OCI-LY3 (cell line): ENCODE measurements around the gene PPP2R5E.

Source experiments
- H2AFZ ChIP-seq: fragments of 200-600, 300-600 bp; shearing (Covaris generic); 2 replicates; pipeline ENCODE4 v1.6.0; 2014; ENCODE audit warnings: antibody characterized with exemption, low read depth, low read length
- H3K27ac ChIP-seq: fragments of 200-600, 300-600 bp; sonication (generic); 2 replicates; pipeline ENCODE4 v1.5.1; 2014; ENCODE audit warnings: mild to moderate bottlenecking, low read length, moderate library complexity, mixed read lengths
- H3K27me3 ChIP-seq: fragments of 200-600, 300-600 bp; sonication (generic); 2 replicates; pipeline ENCODE4 v1.6.1; 2014; ENCODE audit warnings: low read depth, low read length, mixed read lengths
- H3K36me3 ChIP-seq: fragments of 200-600, 300-600 bp; sonication (generic); replicated peaks from 2 replicates; pipeline ENCODE3; 2014; ENCODE audit warnings: low read depth, low read length, mixed read lengths
- H3K4me1 ChIP-seq: fragments of 300-600, 200-600 bp; sonication (generic); 2 replicates; pipeline ENCODE4 v1.6.1; 2014; ENCODE audit warnings: low read length, mixed read lengths
- H3K4me2 ChIP-seq: fragments of 200-600, 300-600 bp; sonication (generic); 2 replicates; pipeline ENCODE4 v1.6.1; 2014; ENCODE audit warnings: low read length, mixed read lengths
- H3K4me3 ChIP-seq: fragments of 300-600, 200-600 bp; sonication (generic); 2 replicates; pipeline ENCODE4 v1.5.1; 2014; ENCODE audit warnings: antibody characterized with exemption, mild to moderate bottlenecking, low read length, moderate library complexity
- H3K79me2 ChIP-seq: fragments of 300-600, 200-600 bp; shearing (Covaris generic); 2 replicates; pipeline ENCODE4 v1.6.1; 2014; ENCODE audit warnings: mild to moderate bottlenecking, low read length, mixed read lengths
- H3K9ac ChIP-seq: fragments of 300-600, 200-600 bp; shearing (Covaris generic); 2 replicates; pipeline ENCODE4 v1.6.0; 2014; ENCODE audit warnings: mild to moderate bottlenecking, low read length, moderate library complexity
- H3K9me3 ChIP-seq: fragments of 200-600, 300-600 bp; shearing (Covaris generic); 2 replicates; pipeline ENCODE4 v1.6.1; 2014; ENCODE audit warnings: low read length, mixed read lengths; ENCODE audit not compliant: insufficient read depth
- H4K20me1 ChIP-seq: fragments of 200-600, 300-600 bp; sonication (generic); 2 replicates; pipeline ENCODE4 v1.6.1; 2016; ENCODE audit warnings: low read length, mixed read lengths; ENCODE audit not compliant: insufficient read depth
- EZH2phosphoT487 ChIP-seq: fragments of 200-600 bp; shearing (Covaris generic); IDR thresholded peaks from 2 replicates; pipeline ENCODE4 v1.6.1; 2018; ENCODE audit warnings: antibody characterized with exemption, mixed run types, low read depth
- TF ChIP-seq, protein P1 (sequence below): fragments of 200-600, 300-600 bp; sonication (generic); IDR thresholded peaks from 2 replicates; pipeline ENCODE4 v1.5.1; 2014; ENCODE audit warnings: antibody characterized with exemption, low read length, low read depth

PPP2R5E gene

DNA sequence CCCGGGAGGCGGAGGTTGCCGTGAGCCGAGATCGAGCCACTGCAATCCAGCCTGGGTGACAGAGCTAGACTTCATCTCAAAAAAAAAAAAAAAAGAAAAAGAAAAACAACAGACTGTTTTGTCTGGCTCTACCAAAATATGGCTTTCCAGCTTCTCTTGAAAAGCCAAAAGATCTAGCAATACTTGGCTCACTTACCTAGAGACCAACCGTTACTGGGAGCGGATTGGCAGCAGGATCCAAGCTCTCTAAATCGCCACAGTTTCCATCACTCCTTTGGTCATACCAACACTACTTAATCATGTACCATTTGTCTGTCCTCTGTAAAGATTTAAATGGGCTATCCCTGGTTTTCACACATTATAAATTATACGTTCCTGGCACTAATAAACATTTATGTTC, 136.8 kb downstream of the PPP2R5E start:
- H3K36me3 ChIP-seq: peaks cover 3% of the 10 kb centered on the region
- no peak overlapping the region for H3K4me2 ChIP-seq
- H3K4me3 ChIP-seq: no peak overlapping the region
- no peaks in the 10 kb centered on the region for H3K27me3 ChIP-seq
- peaks cover 17% of the 10 kb centered on the region; the same call in 1 of the 2 replicates for H4K20me1 ChIP-seq
- H3K79me2 ChIP-seq: no peaks in the 10 kb centered on the region
- no peaks in the 10 kb centered on the region for H3K4me1 ChIP-seq
- TF ChIP-seq, protein P1, sequence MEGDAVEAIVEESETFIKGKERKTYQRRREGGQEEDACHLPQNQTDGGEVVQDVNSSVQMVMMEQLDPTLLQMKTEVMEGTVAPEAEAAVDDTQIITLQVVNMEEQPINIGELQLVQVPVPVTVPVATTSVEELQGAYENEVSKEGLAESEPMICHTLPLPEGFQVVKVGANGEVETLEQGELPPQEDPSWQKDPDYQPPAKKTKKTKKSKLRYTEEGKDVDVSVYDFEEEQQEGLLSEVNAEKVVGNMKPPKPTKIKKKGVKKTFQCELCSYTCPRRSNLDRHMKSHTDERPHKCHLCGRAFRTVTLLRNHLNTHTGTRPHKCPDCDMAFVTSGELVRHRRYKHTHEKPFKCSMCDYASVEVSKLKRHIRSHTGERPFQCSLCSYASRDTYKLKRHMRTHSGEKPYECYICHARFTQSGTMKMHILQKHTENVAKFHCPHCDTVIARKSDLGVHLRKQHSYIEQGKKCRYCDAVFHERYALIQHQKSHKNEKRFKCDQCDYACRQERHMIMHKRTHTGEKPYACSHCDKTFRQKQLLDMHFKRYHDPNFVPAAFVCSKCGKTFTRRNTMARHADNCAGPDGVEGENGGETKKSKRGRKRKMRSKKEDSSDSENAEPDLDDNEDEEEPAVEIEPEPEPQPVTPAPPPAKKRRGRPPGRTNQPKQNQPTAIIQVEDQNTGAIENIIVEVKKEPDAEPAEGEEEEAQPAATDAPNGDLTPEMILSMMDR: no peak
- no peak for TF ChIP-seq EZH2phosphoT487
- no peak overlapping the region for H3K9ac ChIP-seq
- H3K27ac ChIP-seq: no peak overlapping the region
- no peak overlapping the region for H2AFZ ChIP-seq
- H3K9me3 ChIP-seq: no peaks in the 10 kb centered on the region

GRCh38 chr14:63405715-63406114, 137.5 kb downstream of the PPP2R5E start:
- Histone ChIP-seq H3K36me3 (peaks cover 3% of the 10 kb centered on the region), H3K27me3 (no peaks in the 10 kb centered on the region), H2AFZ (no peak overlapping the region), H3K4me2 (no peak overlapping the region), H3K9me3 (no peaks in the 10 kb centered on the region), H3K4me3 (no peak overlapping the region), H3K9ac (no peak overlapping the region), H3K79me2 (no peaks in the 10 kb centered on the region), H3K4me1 (no peaks in the 10 kb centered on the region), H4K20me1 (peaks cover 17% of the 10 kb centered on the region; the same call in 1 of the 2 replicates), H3K27ac (no peak overlapping the region)
- TF ChIP-seq, protein P1: no peak
- no peak for TF ChIP-seq EZH2phosphoT487

GRCh38 chr14:63404906-63405305, 138.3 kb downstream of the PPP2R5E start:
- no peak overlapping the region for H3K4me2 ChIP-seq
- no peak overlapping the region for H3K27ac ChIP-seq
- no peaks in the 10 kb centered on the region for H3K27me3 ChIP-seq
- H3K36me3 ChIP-seq: peaks cover 3% of the 10 kb centered on the region
- no peaks in the 10 kb centered on the region for H3K9me3 ChIP-seq
- H3K9ac ChIP-seq: no peak overlapping the region
- TF ChIP-seq EZH2phosphoT487: no peak
- TF ChIP-seq, protein P1: no peak
- H2AFZ ChIP-seq: no peak overlapping the region
- H3K4me3 ChIP-seq: no peak overlapping the region
- no peaks in the 10 kb centered on the region for H3K79me2 ChIP-seq
- no peaks in the 10 kb centered on the region for H3K4me1 ChIP-seq
- peaks cover 18% of the 10 kb centered on the region; the same call in 1 of the 2 replicates for H4K20me1 ChIP-seq

- H3K36me3 ChIP-seq: peaks cover 12% of the 10 kb centered on the region
- TF ChIP-seq, protein P1: no peak
- TF ChIP-seq EZH2phosphoT487: no peak
Observed at GRCh38 chr14:63401646-63402045, 141.5 kb downstream of the PPP2R5E start.

More at GRCh38 chr14:63401646-63402045, 141.5 kb downstream of the PPP2R5E start:
- no peaks in the 10 kb centered on the region for H3K79me2 ChIP-seq
- H3K27me3 ChIP-seq: no peaks in the 10 kb centered on the region
- no peaks in the 10 kb centered on the region for H3K9me3 ChIP-seq
- H3K4me3 ChIP-seq: no peak overlapping the region
- H3K4me1 ChIP-seq: peaks cover 4% of the 10 kb centered on the region; the same call in 1 of the 2 replicates
- H3K27ac ChIP-seq: no peak overlapping the region
- H3K4me2 ChIP-seq: no peak overlapping the region
- H3K9ac ChIP-seq: no peak overlapping the region
- H4K20me1 ChIP-seq: peaks cover 16% of the 10 kb centered on the region; the same call in 1 of the 2 replicates
- H2AFZ ChIP-seq: no peak overlapping the region
